Activated CD8-positive, alpha-beta memory T cell treated with anti-CD3 and anti-CD28 coated beads for 36 hours (primary cell): ENCODE measurements around the gene CBX2. TPM values are rescaled to one million over a fixed set of nuclear protein-coding genes. Genes with fewer than 3 reads are reported as not detected.

Experiments
- CTCF ChIA-PET: fragments of 350-600 bp; sonication (Branson Sonifier 250); formaldehyde crosslinking; loops from one replicate; lab custom pipeline; 2021; ENCODE audit warnings: antibody characterized with exemption; lab: Charles Lee
- POLR2A ChIA-PET: fragments of 350-600 bp; sonication (Branson Sonifier 250); formaldehyde crosslinking; loops from one replicate; lab custom pipeline; 2021; ENCODE audit warnings: antibody characterized with exemption; lab: Charles Lee
- total RNA-seq, 2 experiments: library from RNA; stranded (reverse); gene quantifications; one replicate each; pipeline ENCODE4 v1.2.3, GENCODE V29; 2021

Gene CBX2
- total RNA-seq, 2 experiments from 2014 or later, result 3.8 TPM

- POLR2A ChIA-PET, result no interaction called here
- CTCF ChIA-PET, result interaction anchor here (0.5 to 1.6 kb wide), 4 partner anchors 19 to 177 kb away, joined by 3 to 6 read pairs (median 4); no protein-coding TSS in a partner anchor
These were observed 15.3 kb downstream of the CBX2 start for GRCh38 chr17:79792984-79793923.

- ChIA-PET CTCF (interaction anchor here (0.8 to 1.8 kb wide), 5 partner anchors 19 to 176 kb away, joined by 3 to 6 read pairs (median 5); no protein-coding TSS in a partner anchor), POLR2A (no interaction called here)
These were observed 16.0 kb downstream of the CBX2 start for GRCh38 chr17:79793924-79794304.

GRCh38 chr17:79794659-79795511 is 16.9 kb downstream of the CBX2 start:
- ChIA-PET POLR2A (no interaction called here), CTCF (interaction anchor here (0.8 to 1.8 kb wide), 5 partner anchors 40 to 162 kb away, joined by 3 to 6 read pairs (median 3); no protein-coding TSS in a partner anchor)

GRCh38 chr17:79795795-79796443 is 18.0 kb downstream of the CBX2 start:
- POLR2A ChIA-PET, result interaction anchor here (0.6 to 1.4 kb wide), 4 partner anchors 16 to 81 kb away, joined by 4 to 6 read pairs (median 5); partner anchors contain the start of gene CBX4
- CTCF ChIA-PET, result interaction anchor here (1.8 to 1.9 kb wide), 2 partner anchors 46 to 48 kb away, joined by 5 to 6 read pairs; no protein-coding TSS in a partner anchor

GRCh38 chr17:79796444-79796762 is 18.5 kb downstream of the CBX2 start:
- ChIA-PET POLR2A (interaction anchor here (0.6 to 1.4 kb wide), 8 partner anchors 12 to 82 kb away, joined by 3 to 6 read pairs (median 4); partner anchors contain the start of gene CBX4), CTCF (interaction anchor here (0.7 to 1.9 kb wide), 7 partner anchors 13 to 816 kb away, joined by 3 to 11 read pairs (median 4); partner anchors contain the start of gene CBX4)

GRCh38 chr17:79796763-79797491 is 19.0 kb downstream of the CBX2 start, which contains the start of gene CBX8:
TSS of gene CBX8 (minus strand) at chr17:79797077. CDS start at chr17:79796998, 79 bp downstream.
- POLR2A ChIA-PET, result interaction anchor here (0.6 to 1.4 kb wide), 9 partner anchors 12 to 82 kb away, joined by 3 to 6 read pairs (median 4); partner anchors contain the start of gene CBX4

GRCh38 chr17:79797492-79798298 is 19.7 kb downstream of the CBX2 start:
- POLR2A ChIA-PET, result interaction anchor here (1.0 to 1.4 kb wide), 6 partner anchors 11 to 45 kb away, joined by 3 to 6 read pairs (median 4); partner anchors contain the start of gene CBX4

More at GRCh38 chr17:79796763-79797491, 19.0 kb downstream of the CBX2 start, which contains the start of gene CBX8:
- CTCF ChIA-PET, result interaction anchor here (0.7 to 1.9 kb wide), 7 partner anchors 12 to 817 kb away, joined by 3 to 11 read pairs (median 4); partner anchors contain the start of gene CBX4

GRCh38 chr17:79798299-79799173 is 20.6 kb downstream of the CBX2 start:
- CTCF ChIA-PET, result interaction anchor here (0.8 to 3.7 kb wide), 6 partner anchors 10 to 194 kb away, joined by 3 to 18 read pairs (median 3); partner anchors contain the start of gene CBX4
- POLR2A ChIA-PET, result no interaction called here

More at GRCh38 chr17:79797492-79798298, 19.7 kb downstream of the CBX2 start:
- CTCF ChIA-PET, result interaction anchor here (0.8 to 3.7 kb wide), 7 partner anchors 11 to 124 kb away, joined by 3 to 18 read pairs (median 5); partner anchors contain the start of gene CBX4

- POLR2A ChIA-PET, result no interaction called here
- CTCF ChIA-PET, result interaction anchor here (1.2 to 3.7 kb wide), 6 partner anchors 9 to 193 kb away, joined by 3 to 18 read pairs (median 4); partner anchors contain the start of gene CBX4
These were observed 21.2 kb downstream of the CBX2 start for GRCh38 chr17:79799174-79799537.

- ChIA-PET POLR2A (interaction anchor here (0.6 to 1.2 kb wide), 2 partner anchors 13 to 33 kb away, joined by 5 to 11 read pairs; no protein-coding TSS in a partner anchor), CTCF (interaction anchor here (1.2 to 3.7 kb wide), 6 partner anchors 9 to 192 kb away, joined by 3 to 18 read pairs (median 6); partner anchors contain the start of gene CBX4)
These were observed 21.8 kb downstream of the CBX2 start for GRCh38 chr17:79799538-79800324.

- ChIA-PET CTCF (interaction anchor here (1.3 to 3.7 kb wide), 5 partner anchors 10 to 40 kb away, joined by 3 to 18 read pairs (median 4); partner anchors contain the start of gene CBX4), POLR2A (interaction anchor here (0.6 to 1.2 kb wide), 2 partner anchors 12 to 32 kb away, joined by 5 to 11 read pairs; no protein-coding TSS in a partner anchor)
These were observed 22.6 kb downstream of the CBX2 start for GRCh38 chr17:79800325-79801155.

- POLR2A ChIA-PET, result interaction anchor here (0.6 to 1.2 kb wide), 2 partner anchors 11 to 232 kb away, joined by 5 read pairs; no protein-coding TSS in a partner anchor
- CTCF ChIA-PET, result interaction anchor here (1.6 to 3.7 kb wide), 3 partner anchors 9 to 39 kb away, joined by 3 to 18 read pairs (median 12); partner anchors contain the start of gene CBX4
These were observed 23.4 kb downstream of the CBX2 start for GRCh38 chr17:79801156-79802038.
